Kidney epithelial cell (primary cell): ENCODE results near the gene RHEBL1. TPM values are rescaled to one million over a fixed set of nuclear protein-coding genes. Genes with fewer than 3 reads are reported as not detected.

Experiments
- DNase-seq: peaks from one replicate; pipeline ENCODE4 v3.0.0-alpha.2; 2010; ENCODE audit warnings: low read depth
- H3K27me3 ChIP-seq: 2 replicates; pipeline ENCODE4 v1.6.0; 2011; ENCODE audit warnings: low read length; ENCODE audit not compliant: control insufficient read depth, insufficient read depth
- H3K36me3 ChIP-seq: 2 replicates; pipeline ENCODE4 v1.5.1; 2011; ENCODE audit warnings: low read length; ENCODE audit not compliant: control insufficient read depth, insufficient read depth
- H3K4me3 ChIP-seq: 2 replicates; pipeline ENCODE4 v1.5.1; 2011; ENCODE audit warnings: low read depth, mild to moderate bottlenecking, control low read depth, low read length
- total RNA-seq: library from RNA; depleted of rRNA; stranded (reverse); fragments of >200 nt; gene quantifications from 2 replicates; pipeline ENCODE4 v1.2.3, GENCODE V29; 2015
- TF ChIP-seq, protein P1 (sequence below): IDR thresholded peaks from 2 replicates; pipeline ENCODE4 v1.5.1; 2011; ENCODE audit warnings: mild to moderate bottlenecking, moderate library complexity, low read length, control low read depth, inconsistent platforms; ENCODE audit not compliant: insufficient read depth, poor library complexity, severe bottlenecking

RHEBL1 gene
- total RNA-seq, 1 donor from 2014 or later = 5.1 TPM

DNA sequence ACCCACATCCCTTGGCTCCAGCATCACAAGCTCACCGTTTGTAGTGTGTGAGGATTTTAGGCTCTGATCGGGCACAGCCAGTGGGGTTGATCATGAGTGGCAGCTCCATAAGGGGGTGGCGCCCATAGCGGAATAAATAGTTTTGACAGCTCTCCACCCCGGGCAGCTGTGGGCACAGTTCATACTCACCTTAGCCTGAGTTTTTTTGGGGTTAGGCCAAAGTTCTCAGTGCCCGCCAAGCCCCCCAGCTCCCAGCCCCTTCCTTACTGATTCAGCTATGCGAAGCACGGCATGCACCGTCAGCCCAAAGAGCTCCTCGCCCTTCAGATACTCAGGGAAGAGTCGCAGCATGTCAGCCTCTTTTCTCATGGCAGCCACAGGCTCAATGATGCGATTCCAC is 45.2 kb downstream of the RHEBL1 start:
- peaks cover 4% of the 10 kb centered on the region for H3K36me3 ChIP-seq
- no peak for DNase-seq
- no peak overlapping the region for H3K4me3 ChIP-seq
- H3K27me3 ChIP-seq = no peaks in the 10 kb centered on the region
- TF ChIP-seq, protein P1, sequence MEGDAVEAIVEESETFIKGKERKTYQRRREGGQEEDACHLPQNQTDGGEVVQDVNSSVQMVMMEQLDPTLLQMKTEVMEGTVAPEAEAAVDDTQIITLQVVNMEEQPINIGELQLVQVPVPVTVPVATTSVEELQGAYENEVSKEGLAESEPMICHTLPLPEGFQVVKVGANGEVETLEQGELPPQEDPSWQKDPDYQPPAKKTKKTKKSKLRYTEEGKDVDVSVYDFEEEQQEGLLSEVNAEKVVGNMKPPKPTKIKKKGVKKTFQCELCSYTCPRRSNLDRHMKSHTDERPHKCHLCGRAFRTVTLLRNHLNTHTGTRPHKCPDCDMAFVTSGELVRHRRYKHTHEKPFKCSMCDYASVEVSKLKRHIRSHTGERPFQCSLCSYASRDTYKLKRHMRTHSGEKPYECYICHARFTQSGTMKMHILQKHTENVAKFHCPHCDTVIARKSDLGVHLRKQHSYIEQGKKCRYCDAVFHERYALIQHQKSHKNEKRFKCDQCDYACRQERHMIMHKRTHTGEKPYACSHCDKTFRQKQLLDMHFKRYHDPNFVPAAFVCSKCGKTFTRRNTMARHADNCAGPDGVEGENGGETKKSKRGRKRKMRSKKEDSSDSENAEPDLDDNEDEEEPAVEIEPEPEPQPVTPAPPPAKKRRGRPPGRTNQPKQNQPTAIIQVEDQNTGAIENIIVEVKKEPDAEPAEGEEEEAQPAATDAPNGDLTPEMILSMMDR = no peak

DNA sequence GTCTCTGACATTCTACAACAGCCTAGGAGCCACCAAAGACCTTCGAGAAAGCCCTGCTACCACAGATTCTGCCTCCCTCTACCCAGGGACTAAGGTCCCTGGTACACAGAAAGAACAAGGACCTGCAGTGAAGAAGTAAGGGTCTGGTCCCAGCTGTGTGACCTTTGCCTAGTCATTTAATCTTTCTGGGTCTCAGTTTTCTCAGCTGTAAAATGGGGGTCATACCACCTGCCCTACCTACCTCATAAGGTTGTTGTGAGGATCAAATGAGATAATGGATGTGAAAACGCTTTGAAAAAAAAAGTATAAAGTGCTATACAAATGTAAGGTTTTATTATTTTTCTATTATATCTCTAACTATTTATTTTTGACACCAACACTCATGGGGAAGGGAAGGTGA is 46.0 kb downstream of the RHEBL1 start:
- no peak for DNase-seq
- peaks cover 4% of the 10 kb centered on the region for H3K36me3 ChIP-seq
- TF ChIP-seq, protein P1 = no peak

GRCh38 chr12:49022558-49023178 is 47.1 kb downstream of the RHEBL1 start:
- H3K27me3 ChIP-seq = no peaks in the 10 kb centered on the region
- H3K4me3 ChIP-seq = no peak overlapping the region
- H3K36me3 ChIP-seq = peaks cover 4% of the 10 kb centered on the region
- TF ChIP-seq, protein P1 = no peak
- no peak for DNase-seq

More for the DNA sequence above, 46.0 kb downstream of the RHEBL1 start:
- H3K4me3 ChIP-seq = no peak overlapping the region
- H3K27me3 ChIP-seq = no peaks in the 10 kb centered on the region

- DNase-seq = no peak
- Histone ChIP-seq H3K4me3 (no peak overlapping the region), H3K36me3 (peaks cover 3% of the 10 kb centered on the region), H3K27me3 (no peaks in the 10 kb centered on the region)
- TF ChIP-seq, protein P1 = no peak
Observed at GRCh38 chr12:49021292-49021915, 48.4 kb downstream of the RHEBL1 start.

- no peak for DNase-seq
- TF ChIP-seq, protein P1 = no peak
- H3K4me3 ChIP-seq = no peak overlapping the region
- H3K36me3 ChIP-seq = peaks cover 3% of the 10 kb centered on the region
- no peaks in the 10 kb centered on the region for H3K27me3 ChIP-seq
Observed at GRCh38 chr12:49020441-49020840, 49.3 kb downstream of the RHEBL1 start.
